KMS-11 (cell line): ENCODE results near the gene LAPTM4A.

Source experiments
- H2AFZ ChIP-seq: fragments of 200-600 bp; sonication (generic); 2 replicates; pipeline ENCODE4 v1.6.1; 2016; ENCODE audit warnings: antibody characterized with exemption, mixed run types, low read depth
- H3K27ac ChIP-seq: fragments of 200-600 bp; sonication (generic); 2 replicates; pipeline ENCODE4 v1.6.1; 2016; ENCODE audit warnings: mild to moderate bottlenecking, mixed run types
- H3K27me3 ChIP-seq: fragments of 200-600 bp; sonication (generic); 2 replicates; pipeline ENCODE4 v1.6.1; 2017; ENCODE audit warnings: mild to moderate bottlenecking, low read depth, mixed run types, moderate library complexity; ENCODE audit not compliant: insufficient read depth
- H3K36me3 ChIP-seq: fragments of 200-600 bp; sonication (generic); 2 replicates; pipeline ENCODE4 v1.6.1; 2017; ENCODE audit warnings: mild to moderate bottlenecking, mixed run types; ENCODE audit not compliant: insufficient read depth
- H3K4me1 ChIP-seq: fragments of 200-600 bp; sonication (generic); 2 replicates; pipeline ENCODE4 v1.6.1; 2016; ENCODE audit warnings: mild to moderate bottlenecking, low read depth, mixed run types; ENCODE audit not compliant: poor library complexity, severe bottlenecking
- H3K4me2 ChIP-seq: fragments of 200-600 bp; sonication (generic); 2 replicates; pipeline ENCODE4 v1.7.0; 2016; ENCODE audit warnings: mild to moderate bottlenecking, mixed run types
- H3K4me3 ChIP-seq: fragments of 200-600 bp; sonication (generic); IDR thresholded peaks from 2 replicates; pipeline ENCODE4 v1.6.1; 2017; ENCODE audit warnings: low read depth, low read length, mixed read lengths; ENCODE audit not compliant: insufficient read depth
- H3K79me2 ChIP-seq: fragments of 200-600 bp; sonication (generic); 2 replicates; pipeline ENCODE4 v1.6.1; 2016; ENCODE audit warnings: low read depth, mixed run types; ENCODE audit not compliant: insufficient read depth
- H3K9ac ChIP-seq: fragments of 200-600 bp; sonication (generic); 2 replicates; pipeline ENCODE4 v1.6.1; 2016; ENCODE audit warnings: mild to moderate bottlenecking, mixed run types
- H4K20me1 ChIP-seq: fragments of 200-600 bp; sonication (generic); 2 replicates; pipeline ENCODE4 v1.6.1; 2016; ENCODE audit warnings: mild to moderate bottlenecking, mixed run types; ENCODE audit not compliant: insufficient read depth
- TF ChIP-seq, protein P1 (sequence below): fragments of 200-600 bp; sonication (generic); conservative IDR thresholded peaks from 2 replicates; pipeline ENCODE4 v1.6.1; 2017; ENCODE audit warnings: low read depth, mild to moderate bottlenecking, antibody characterized with exemption, low read length, moderate library complexity, mixed read lengths

LAPTM4A gene

GRCh38 chr2:19987936-19988335, 63.5 kb downstream of the LAPTM4A start:
- H3K27ac ChIP-seq, result no peak overlapping the region
- H2AFZ ChIP-seq, result no peak overlapping the region
- H3K4me2 ChIP-seq, result no peak overlapping the region
- H3K4me1 ChIP-seq, result peaks cover 9% of the 10 kb centered on the region
- H3K9ac ChIP-seq, result no peak overlapping the region
- TF ChIP-seq, protein P1, sequence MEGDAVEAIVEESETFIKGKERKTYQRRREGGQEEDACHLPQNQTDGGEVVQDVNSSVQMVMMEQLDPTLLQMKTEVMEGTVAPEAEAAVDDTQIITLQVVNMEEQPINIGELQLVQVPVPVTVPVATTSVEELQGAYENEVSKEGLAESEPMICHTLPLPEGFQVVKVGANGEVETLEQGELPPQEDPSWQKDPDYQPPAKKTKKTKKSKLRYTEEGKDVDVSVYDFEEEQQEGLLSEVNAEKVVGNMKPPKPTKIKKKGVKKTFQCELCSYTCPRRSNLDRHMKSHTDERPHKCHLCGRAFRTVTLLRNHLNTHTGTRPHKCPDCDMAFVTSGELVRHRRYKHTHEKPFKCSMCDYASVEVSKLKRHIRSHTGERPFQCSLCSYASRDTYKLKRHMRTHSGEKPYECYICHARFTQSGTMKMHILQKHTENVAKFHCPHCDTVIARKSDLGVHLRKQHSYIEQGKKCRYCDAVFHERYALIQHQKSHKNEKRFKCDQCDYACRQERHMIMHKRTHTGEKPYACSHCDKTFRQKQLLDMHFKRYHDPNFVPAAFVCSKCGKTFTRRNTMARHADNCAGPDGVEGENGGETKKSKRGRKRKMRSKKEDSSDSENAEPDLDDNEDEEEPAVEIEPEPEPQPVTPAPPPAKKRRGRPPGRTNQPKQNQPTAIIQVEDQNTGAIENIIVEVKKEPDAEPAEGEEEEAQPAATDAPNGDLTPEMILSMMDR, result no peak
- no peaks in the 10 kb centered on the region for H4K20me1 ChIP-seq
- no peak overlapping the region for H3K4me3 ChIP-seq
- H3K36me3 ChIP-seq, result no peaks in the 10 kb centered on the region; the same call in 1 of the 2 replicates
- H3K27me3 ChIP-seq, result no peaks in the 10 kb centered on the region
- H3K79me2 ChIP-seq, result no peaks in the 10 kb centered on the region
